Transverse colon (tissue), 4 donors: ENCODE measurements around the gene ZFP64. TPM values are rescaled to one million over a fixed set of nuclear protein-coding genes. Genes with fewer than 3 reads are reported as not detected.

Experiments used
- DNase-seq: peaks from one replicate; pipeline ENCODE4 v3.0.0-alpha.2; 2019
- H3K27ac ChIP-seq, 4 donors: fragments of 200-600 bp; sonication (generic); 2 replicates each; pipeline ENCODE4 v1.5.1; 2016 to 2018; ENCODE audit warnings: inconsistent platforms in 4 of 4
- H3K27me3 ChIP-seq: fragments of 200-600 bp; sonication (generic); 2 replicates; pipeline ENCODE4 v1.5.1; 2017; ENCODE audit warnings: inconsistent platforms
- H3K36me3 ChIP-seq, 4 donors: fragments of 200-600 bp; sonication (generic); 2 replicates each; pipeline ENCODE4 v1.5.1; 2017 to 2019; ENCODE audit warnings: inconsistent platforms in 4 of 4
- H3K4me1 ChIP-seq, 4 donors: fragments of 200-600 bp; sonication (generic); 2 replicates each; pipeline ENCODE4 v1.5.1; 2017 to 2020; ENCODE audit warnings: inconsistent platforms in 4 of 4
- H3K4me3 ChIP-seq, 4 donors: fragments of 200-600 bp; sonication (generic); 1 replicate in 1 of 4; 2 replicates in 3 of 4; pipeline versions ENCODE4 v1.5.1 to v1.6.1; 2017 to 2019; ENCODE audit warnings: inconsistent platforms in 4 of 4
- H3K9me3 ChIP-seq, 2 donors: fragments of 200-600 bp; sonication (generic); 2 replicates each; pipeline ENCODE4 v1.5.1; 2017 to 2019; ENCODE audit warnings: inconsistent platforms in 2 of 2
- EP300 ChIP-seq: sonication (generic); formaldehyde crosslinking; IDR thresholded peaks from one replicate; pipeline ENCODE4 v1.6.1; 2017; ENCODE audit warnings: antibody characterized with exemption, low read depth
- POLR2A ChIP-seq: fragments of 450-650 bp; IDR thresholded peaks from one replicate; pipeline ENCODE4 v1.6.1; 2016; ENCODE audit warnings: antibody characterized with exemption, mild to moderate bottlenecking, moderate library complexity
- POLR2AphosphoS5 ChIP-seq, 3 donors: sonication (generic); formaldehyde crosslinking; IDR thresholded peaks; one replicate each; pipeline ENCODE4 v1.6.1; 2016; ENCODE audit warnings: antibody characterized with exemption in 3 of 3
- WGBS, 2 donors: methylation state at CpG; one replicate each; pipeline ENCODE4 v1.1.5; 2018; ENCODE audit warnings: low coverage in 1 of 2; 5-methylcytosine and 5-hydroxymethylcytosine counted together
- in situ Hi-C, 4 donors: fragments of 200-750 bp; cut with MboI; loops; one replicate each; pipeline versions ENCODE4 v1.15.0 to v1.15.1; 2017; ENCODE audit warnings: low sequenced_read_pairs in 3 of 4, low pct_ligation_motif_present in 1 of 4, low pct_unique_long_range_greater_than_20kb in 1 of 4
- intact Hi-C: fragments of 100-400 bp; cut with DNase I; formaldehyde crosslinking; loops from one replicate; pipeline ENCODE4 v1.15.1; 2023; ENCODE audit warnings: low total_unique reads
- total RNA-seq, 4 donors: library from RNA; depleted of rRNA; stranded (reverse); fragments of >200 nt; gene quantifications; one replicate each; pipeline ENCODE4 v1.1.0, GENCODE V29; 2016
- TF ChIP-seq, protein P1 (sequence below), 5 experiments: fragments of 200-600 bp in 3 of 5; fragments of 450-650 bp in 2 of 5; sonication (generic) in 3 of 5; IDR thresholded peaks; 1 replicate in 2 of 5; 2 replicates in 3 of 5; pipeline ENCODE4 v1.5.1; 2016 to 2017; ENCODE audit warnings: antibody characterized with exemption in 5 of 5, inconsistent platforms in 3 of 5, mild to moderate bottlenecking in 2 of 5, moderate library complexity in 1 of 5

The ZFP64 gene
- total RNA-seq, 4 donors from 2014 or later = 18.2 to 88.6 (median 22.7) TPM

GRCh38 chr20:52127309-52127708, 64.3 kb downstream of the ZFP64 start:
- Histone ChIP-seq H3K4me3 (no peak overlapping the region), H3K36me3 (no peaks in the 10 kb centered on the region), H3K27me3 (no peaks in the 10 kb centered on the region), H3K9me3 (no peaks in the 10 kb centered on the region), H3K27ac (no peak overlapping the region), H3K4me1 (no peaks in the 10 kb centered on the region)
- intact Hi-C loops (loop anchor here (5.0 kb wide), 1 partner anchor 480 kb away; no protein-coding TSS in a partner anchor), in situ Hi-C loops (no loop called here)
- DNase-seq = no peak
- WGBS, 2 donors = 72 to 76% methylated on average over 4 of the region's 4 CpGs
- TF ChIP-seq POLR2AphosphoS5 (IDR thresholded peaks at IDR 0.05) = no peak
- TF ChIP-seq POLR2A = no peak
- TF ChIP-seq, protein P1, sequence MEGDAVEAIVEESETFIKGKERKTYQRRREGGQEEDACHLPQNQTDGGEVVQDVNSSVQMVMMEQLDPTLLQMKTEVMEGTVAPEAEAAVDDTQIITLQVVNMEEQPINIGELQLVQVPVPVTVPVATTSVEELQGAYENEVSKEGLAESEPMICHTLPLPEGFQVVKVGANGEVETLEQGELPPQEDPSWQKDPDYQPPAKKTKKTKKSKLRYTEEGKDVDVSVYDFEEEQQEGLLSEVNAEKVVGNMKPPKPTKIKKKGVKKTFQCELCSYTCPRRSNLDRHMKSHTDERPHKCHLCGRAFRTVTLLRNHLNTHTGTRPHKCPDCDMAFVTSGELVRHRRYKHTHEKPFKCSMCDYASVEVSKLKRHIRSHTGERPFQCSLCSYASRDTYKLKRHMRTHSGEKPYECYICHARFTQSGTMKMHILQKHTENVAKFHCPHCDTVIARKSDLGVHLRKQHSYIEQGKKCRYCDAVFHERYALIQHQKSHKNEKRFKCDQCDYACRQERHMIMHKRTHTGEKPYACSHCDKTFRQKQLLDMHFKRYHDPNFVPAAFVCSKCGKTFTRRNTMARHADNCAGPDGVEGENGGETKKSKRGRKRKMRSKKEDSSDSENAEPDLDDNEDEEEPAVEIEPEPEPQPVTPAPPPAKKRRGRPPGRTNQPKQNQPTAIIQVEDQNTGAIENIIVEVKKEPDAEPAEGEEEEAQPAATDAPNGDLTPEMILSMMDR (IDR thresholded peaks at IDR 0.05) = no peak
- TF ChIP-seq EP300 = no peak

GRCh38 chr20:52124821-52125220, 66.8 kb downstream of the ZFP64 start:
- Histone ChIP-seq H3K4me1 (no peaks in the 10 kb centered on the region), H3K36me3 (no peaks in the 10 kb centered on the region), H3K4me3 (no peak overlapping the region), H3K27ac (no peak overlapping the region), H3K9me3 (no peaks in the 10 kb centered on the region), H3K27me3 (no peaks in the 10 kb centered on the region)
- WGBS, 2 donors = 82 to 97% methylated on average over 2 to 3 of the region's 3 CpGs
- TF ChIP-seq EP300 (no peak), POLR2AphosphoS5 (IDR thresholded peaks at IDR 0.05) (no peak), POLR2A (no peak)
- TF ChIP-seq, protein P1 (IDR thresholded peaks at IDR 0.05) = no peak
- no peak for DNase-seq
- in situ Hi-C loops = loop anchor here in 1 of 4 donors (25.0 kb wide), 1 partner anchor 262 kb away; no protein-coding TSS in a partner anchor
- intact Hi-C loops = loop anchor here (5.0 kb wide), 1 partner anchor 478 kb away; no protein-coding TSS in a partner anchor

- Histone ChIP-seq H3K36me3 (no peaks in the 10 kb centered on the region), H3K4me1 (no peaks in the 10 kb centered on the region), H3K27me3 (no peaks in the 10 kb centered on the region), H3K27ac (no peak overlapping the region), H3K9me3 (no peaks in the 10 kb centered on the region), H3K4me3 (no peak overlapping the region)
- TF ChIP-seq POLR2AphosphoS5 (IDR thresholded peaks at IDR 0.05) (no peak), EP300 (no peak), POLR2A (no peak)
- TF ChIP-seq, protein P1 (IDR thresholded peaks at IDR 0.05) = no peak
- intact Hi-C loops = no loop called here
- WGBS, 2 donors = 81 to 100% methylated on average over 1 to 5 of the region's 5 CpGs
- in situ Hi-C loops = loop anchor here in 1 of 4 donors (25.0 kb wide), 1 partner anchor 269 kb away; no protein-coding TSS in a partner anchor
- no peak for DNase-seq
Measured at GRCh38 chr20:52118696-52119095, 72.9 kb downstream of the ZFP64 start.

GRCh38 chr20:52118016-52118623, 73.5 kb downstream of the ZFP64 start:
- no peaks in the 10 kb centered on the region for H3K36me3 ChIP-seq
- WGBS, 2 donors = 38 to 64% methylated on average over 1 to 2 of the region's 2 CpGs
- in situ Hi-C loops (loop anchor here in 1 of 4 donors (25.0 kb wide), 1 partner anchor 269 kb away; no protein-coding TSS in a partner anchor), intact Hi-C loops (no loop called here)
- no peak for DNase-seq
- H3K4me1 ChIP-seq = no peaks in the 10 kb centered on the region
- H3K27ac ChIP-seq = no peak overlapping the region
- TF ChIP-seq POLR2AphosphoS5 (IDR thresholded peaks at IDR 0.05) (no peak), POLR2A (no peak), EP300 (no peak)
- TF ChIP-seq, protein P1 (IDR thresholded peaks at IDR 0.05) = no peak
- H3K4me3 ChIP-seq = no peak overlapping the region
- H3K27me3 ChIP-seq = no peaks in the 10 kb centered on the region
- no peaks in the 10 kb centered on the region for H3K9me3 ChIP-seq
